ENCODE data around the gene SLX9.

GRCh38 chr21:44952929-44953627 is 13.2 kb downstream of the SLX9 start:
- TF ChIP-seq POLR2A (IDR thresholded peaks at IDR 0.05) (no peak), CTCF (IDR thresholded peaks at IDR 0.05) (no peak), POLR2AphosphoS5 (IDR thresholded peaks at IDR 0.05; ENCODE audit: insufficient read depth in 1 of 2, low read depth in 1 of 2) (no peak)
